HG02840 (cell line): ENCODE measurements around the gene PSMG4.

Source experiments
- ATAC-seq: cut with Tn5 transposase; IDR thresholded peaks from one replicate; pipeline ENCODE4 v1.9.1; 2021; ENCODE audit warnings: mild to moderate bottlenecking, moderate library complexity, moderate number of reproducible peaks; ENCODE audit not compliant: unreplicated experiment, low FRiP score

PSMG4 gene, protein sequence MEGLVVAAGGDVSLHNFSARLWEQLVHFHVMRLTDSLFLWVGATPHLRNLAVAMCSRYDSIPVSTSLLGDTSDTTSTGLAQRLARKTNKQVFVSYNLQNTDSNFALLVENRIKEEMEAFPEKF

DNA sequence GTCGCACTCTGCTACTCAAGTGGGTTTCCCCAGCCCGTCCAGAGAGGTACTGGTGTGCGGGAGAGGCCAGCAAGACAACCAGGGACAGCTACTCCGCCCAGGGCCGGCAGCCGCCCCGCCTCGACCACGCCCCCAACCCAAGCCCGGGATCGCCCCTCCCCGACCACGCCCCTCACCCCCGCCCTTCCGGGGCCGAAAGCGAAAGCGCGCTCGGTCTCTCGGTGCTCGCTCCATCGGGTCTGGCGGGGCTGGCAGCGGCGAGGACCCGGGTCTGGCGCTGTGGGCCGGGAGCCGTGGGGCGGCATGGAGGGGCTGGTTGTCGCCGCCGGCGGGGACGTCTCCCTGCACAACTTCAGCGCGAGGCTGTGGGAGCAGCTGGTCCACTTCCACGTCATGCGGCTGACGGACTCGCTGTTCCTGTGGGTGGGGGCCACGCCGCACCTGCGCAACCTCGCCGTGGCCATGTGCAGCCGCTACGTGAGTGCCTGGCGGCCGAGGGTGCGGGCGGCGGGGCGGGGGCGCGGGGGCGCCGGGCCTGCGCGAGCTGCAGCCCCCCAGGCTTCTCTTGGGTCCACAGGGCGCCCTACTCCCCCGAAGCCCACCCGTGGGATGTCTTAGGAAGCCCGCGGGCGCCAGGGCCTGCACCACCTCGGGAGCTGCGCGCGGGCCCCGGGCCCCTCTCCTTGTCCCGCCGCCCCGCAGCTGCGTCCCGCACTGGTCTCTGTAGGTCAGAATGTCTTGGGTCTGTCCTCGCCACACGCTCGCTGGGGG is at the start of gene PSMG4:
Gene PSMG4 (plus strand): TSS at position 228 of the 771 bp plus-strand sequence. CDS start 76 bp downstream, at position 304.
- ATAC-seq: peak; percentile 65

DNA sequence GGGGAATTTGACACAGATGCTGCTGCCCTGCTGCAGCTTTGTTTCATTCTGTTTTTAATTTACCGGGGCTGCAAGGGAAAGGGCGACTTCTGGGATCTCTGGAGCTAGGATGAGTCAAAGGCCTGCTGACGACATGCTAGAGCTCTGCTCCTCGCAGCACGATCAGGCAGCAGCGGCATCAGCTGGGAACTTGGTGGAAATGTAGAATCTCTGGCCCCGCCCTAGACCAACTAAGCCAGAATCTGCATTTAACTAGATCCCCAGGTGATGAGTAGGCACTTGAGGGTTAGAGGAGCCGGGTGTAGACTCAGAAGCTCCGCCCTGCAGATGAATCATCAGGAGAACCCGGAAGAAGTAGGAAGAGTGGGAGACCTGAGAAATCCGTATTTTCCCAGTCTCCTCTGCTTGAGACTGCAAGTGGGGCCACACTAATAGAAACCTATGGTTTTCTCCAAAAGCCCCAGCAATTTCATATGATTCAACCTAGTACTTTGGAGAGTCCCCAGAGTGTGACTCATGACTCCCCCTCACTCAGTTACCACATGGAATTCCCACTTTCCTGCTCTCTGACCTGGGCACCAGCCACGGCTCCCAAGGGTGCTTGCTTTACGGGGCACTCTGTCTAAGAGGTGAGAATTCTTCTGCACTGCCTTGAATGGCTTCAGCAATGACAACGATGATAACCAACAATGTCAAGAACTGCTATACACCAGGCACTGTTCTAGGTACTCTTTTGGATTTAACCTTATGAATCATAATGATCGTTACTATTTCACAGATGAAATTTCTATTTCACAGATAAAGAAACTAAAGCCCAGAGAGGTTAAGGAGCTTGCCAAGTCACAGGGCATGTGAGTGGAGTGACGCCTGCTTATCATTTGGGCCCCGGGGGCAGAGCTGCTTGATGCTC is 49.4 kb upstream of the PSMG4 start:
- ATAC-seq: peak; percentile 51

DNA sequence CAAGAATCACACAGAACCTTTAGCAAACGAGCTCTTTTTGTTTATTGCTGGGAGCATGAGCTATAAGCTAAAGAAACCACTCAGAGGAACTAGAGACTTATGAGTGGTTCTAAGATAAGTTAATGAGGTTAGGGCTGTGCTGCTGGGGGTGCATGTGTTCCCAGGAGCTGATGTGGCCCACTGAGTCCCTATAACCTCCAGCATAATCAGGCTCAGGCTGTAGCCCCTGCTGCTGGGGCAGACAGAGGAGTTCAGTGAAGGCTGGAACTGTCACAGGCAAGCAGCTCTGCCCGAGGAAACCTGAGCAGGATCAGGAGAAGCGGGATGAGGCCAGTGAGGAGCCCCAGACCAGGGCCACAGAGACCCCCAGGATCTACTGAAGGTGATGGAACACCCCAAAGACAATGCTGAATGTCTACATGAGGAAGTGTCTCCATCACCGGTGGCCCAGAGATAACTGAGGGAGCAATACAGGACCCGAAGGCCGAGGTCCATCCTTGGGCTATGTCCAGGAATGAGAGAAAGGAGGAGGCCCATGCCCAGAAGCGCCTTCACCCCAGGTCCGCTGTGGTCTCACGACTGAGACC is 48.6 kb upstream of the PSMG4 start:
- no peak for ATAC-seq

DNA sequence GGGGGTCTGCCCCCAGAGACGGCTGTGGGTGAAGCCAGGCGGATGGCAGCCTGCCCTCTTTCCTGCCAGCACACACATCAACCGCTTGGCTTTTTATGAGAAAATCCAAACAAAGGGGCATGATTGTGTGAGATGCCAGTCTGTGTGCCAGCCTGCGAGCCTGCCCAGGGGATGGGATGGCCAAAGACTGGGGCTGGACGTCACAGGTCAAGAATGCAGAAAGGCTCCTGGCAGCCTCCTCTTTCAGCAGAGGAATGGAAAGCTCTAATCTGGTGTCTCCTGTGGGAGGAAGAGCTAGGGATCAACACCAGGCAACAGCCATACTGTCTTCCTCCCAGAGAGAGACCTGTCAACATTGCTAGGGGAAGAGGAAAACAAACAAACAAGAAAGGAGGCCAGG is 47.1 kb upstream of the PSMG4 start:
- no peak for ATAC-seq

DNA sequence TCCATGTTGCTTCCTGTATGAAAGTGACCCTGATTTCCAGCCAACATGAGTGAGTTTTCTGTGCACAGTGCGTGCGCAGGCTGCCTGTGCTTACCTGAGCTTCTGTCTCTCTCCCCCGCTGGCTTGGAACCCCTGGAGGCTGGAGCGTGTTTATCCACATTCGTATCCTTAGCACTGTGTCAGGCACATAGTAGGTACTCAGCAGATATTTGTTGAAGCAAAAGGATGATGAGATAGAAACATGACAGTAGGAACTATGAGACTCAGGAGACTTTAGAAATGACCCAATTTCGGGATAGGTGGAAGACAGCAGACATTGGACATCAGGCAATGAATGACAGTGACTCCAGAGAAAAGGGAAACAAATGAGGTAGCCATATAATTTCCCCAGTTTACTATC is 46.5 kb upstream of the PSMG4 start:
- ATAC-seq: no peak

DNA sequence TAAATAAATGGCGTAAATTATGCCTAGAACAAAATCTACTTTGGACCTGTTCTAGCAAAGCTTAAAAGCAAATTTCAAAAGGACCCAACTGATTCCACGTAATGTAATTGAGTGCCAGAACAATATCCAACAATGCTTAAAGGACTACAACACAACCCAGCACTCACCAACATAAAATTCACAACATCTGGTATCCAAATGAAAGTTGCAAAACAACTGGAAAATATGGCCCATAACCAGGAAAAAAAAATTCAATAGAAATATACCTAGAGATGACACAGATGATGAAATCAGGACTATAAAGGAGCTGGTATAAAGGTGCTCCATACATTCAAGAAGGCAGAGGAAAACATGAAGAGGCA is 45.4 kb upstream of the PSMG4 start:
- no peak for ATAC-seq

DNA sequence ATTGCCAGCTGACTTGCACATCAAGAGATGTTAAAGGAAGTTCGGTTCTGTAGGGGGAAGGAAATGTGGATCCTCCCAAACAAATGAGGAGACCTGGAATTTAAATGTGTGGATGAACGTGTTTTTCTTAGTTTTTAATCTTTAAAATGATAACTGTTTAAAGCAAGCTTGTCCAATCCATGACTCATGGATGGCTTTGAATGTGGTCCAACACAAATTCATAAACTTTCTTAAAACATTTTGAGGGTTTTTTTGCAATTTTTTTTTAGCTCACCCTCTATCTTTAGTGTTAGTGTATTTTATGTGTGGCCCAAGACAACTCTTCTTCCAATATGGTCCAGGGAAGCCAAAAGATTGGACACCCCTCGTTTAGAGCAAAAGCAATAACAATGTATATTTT is 43.8 kb upstream of the PSMG4 start:
- no peak for ATAC-seq

DNA sequence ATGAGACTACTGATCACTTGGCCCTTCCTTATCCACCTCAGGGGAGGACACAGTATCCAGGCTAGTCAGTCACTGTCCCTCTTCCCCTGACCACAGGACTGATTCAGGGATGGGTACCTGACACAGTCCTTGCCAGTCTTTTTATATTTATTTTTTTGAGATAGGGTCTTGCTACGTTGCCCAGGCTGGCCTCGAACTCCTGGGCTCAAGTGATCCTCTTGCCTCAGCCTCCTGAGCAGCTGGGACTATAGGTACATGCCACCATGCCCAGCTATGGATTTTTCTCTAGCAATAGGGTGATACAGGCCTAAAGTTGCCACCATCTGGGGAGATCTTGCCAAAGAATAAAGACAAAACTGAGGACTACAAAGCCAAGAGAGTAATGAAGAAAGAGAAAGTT is 41.5 kb upstream of the PSMG4 start:
- ATAC-seq: no peak

DNA sequence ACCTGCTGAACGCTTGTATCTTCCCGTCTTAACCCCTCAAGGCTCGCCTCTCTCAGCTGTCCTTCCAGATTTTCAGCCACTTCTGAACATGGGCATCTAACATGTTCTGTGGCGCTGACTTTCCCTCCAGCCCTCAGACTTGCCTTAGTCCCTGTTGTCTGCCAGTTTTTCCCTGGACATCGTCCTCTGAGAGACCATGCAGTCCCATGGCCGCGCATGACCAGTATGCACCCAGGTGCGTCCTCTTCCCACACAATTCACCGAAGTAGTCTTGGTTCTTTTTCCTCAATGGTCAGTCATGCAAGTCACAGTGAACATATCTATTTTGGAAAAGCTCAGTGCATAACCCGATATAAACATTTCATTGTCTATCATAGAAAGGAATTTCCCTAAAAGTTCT is 40.5 kb upstream of the PSMG4 start:
- no peak for ATAC-seq

DNA sequence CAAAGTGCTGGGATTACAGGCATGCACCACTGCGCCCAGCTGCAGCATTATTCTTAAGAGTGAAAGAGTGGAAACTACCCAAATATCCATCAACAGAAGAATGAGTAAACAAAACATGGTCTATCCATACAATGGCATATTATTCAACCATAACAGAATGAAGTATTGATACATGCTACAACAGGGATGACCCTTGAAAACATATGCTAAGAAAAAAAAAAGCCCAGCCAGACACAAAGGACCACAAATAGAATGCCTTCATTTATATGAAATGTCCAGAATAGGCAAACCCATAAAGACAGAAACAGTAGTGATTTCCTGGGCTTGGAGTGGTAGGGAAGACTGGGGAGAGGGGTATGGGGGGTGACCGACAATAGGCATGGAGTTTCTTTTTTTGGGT is 38.4 kb upstream of the PSMG4 start:
- ATAC-seq: no peak

DNA sequence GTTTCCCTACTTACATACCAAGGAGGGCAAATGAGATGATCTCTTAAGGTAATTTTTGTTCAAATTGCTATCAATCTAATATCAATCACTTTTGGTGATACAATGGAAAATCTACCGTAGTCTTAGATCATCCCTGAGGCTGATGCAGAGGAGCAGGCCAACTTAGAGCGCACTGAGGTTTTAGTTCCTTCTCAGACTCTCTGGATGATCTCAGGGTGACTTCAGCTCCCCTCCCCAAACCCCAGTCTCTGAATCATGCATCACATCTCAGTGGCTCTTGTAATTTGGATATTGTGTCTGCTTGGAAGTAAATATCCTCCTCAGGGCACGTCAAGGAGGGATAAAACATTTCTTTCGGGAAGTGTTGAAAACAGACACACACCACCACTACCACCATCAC is 37.2 kb upstream of the PSMG4 start:
- ATAC-seq: no peak

DNA sequence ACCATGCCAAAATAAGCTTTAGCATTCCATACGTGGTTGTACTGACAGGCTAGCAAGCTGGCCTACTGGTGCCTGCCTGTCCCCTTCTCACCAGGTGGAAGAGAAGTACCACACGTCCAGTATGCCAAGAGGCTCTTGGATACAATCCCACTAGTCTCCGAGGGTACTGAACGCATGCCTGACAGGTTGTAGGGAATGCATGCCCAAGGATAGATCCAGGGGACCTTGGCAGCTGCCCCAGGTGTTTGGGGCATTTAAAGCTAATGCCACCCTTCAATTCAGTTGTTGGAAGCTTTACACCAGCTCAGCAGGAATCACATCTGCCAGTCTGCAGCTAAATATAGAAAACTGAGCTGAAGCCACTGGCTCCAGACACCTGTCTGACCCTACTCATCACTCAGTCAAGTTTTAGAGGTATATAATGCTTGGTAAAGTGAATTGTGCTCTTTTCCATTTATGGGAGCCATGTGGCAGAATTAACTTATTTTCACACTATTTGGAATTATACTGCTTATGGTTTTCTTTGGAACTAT is 36.2 kb upstream of the PSMG4 start:
- no peak for ATAC-seq

DNA sequence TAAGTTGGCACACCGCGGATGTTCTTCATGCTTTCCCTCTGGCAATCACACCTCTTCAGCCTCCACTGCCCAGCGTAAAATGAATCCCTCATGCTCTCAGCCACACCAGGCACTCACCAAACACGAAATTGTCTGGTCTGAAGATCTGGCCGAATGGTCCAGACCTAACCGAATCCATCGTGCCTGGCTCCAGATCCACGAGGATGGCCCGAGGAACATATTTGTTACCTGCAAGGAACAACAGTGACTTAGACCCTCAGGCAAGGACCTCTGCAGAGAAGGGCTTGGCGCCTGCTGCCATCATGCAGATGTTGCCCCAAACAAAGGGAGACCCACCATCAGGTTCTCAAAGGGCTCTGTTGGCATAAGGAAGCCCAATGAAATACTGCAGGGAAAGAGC is 32.7 kb upstream of the PSMG4 start:
- no peak for ATAC-seq

DNA sequence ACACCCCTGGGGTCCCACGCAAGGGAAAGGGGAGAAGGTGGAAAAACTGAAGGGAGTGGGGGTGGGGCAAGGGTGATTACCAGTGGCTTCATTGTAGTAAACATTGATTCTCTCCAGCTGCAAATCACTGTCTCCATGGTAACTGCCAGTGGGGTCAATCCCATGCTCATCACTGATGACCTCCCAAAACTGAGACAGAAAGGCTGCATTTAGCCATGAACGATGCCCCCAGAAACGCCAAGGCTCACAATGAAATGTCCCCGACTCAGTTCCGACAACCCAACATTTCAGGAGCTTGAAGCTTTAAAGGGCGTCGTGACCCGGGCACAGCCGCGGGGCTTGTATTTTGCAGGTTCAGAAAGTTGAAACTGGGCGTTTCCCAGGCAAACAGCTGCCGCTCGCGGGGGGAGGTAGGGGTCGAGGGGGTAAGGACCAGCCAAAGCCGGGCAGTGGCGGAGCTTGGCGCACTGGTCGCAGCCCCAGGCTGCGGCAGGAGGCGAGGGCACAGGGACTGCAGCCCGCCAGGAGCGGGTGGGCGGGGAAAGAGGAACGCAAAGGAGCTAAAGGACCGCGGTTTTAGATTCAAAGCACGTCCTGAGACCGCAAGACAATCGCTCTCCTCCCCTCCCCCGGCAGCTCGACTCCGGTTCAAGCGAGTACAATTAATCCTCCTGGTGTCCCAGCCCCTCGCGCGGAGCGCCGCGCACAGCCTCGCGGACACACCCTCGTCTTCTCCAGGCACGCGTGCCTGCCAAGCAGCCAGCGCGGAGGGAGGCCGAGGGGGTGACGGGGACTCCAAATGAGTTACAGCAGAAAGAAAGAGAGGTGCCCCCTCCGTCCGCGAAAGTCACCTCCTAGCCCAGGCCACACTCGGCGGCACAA is 32.0 kb upstream of the PSMG4 start:
- no peak for ATAC-seq

DNA sequence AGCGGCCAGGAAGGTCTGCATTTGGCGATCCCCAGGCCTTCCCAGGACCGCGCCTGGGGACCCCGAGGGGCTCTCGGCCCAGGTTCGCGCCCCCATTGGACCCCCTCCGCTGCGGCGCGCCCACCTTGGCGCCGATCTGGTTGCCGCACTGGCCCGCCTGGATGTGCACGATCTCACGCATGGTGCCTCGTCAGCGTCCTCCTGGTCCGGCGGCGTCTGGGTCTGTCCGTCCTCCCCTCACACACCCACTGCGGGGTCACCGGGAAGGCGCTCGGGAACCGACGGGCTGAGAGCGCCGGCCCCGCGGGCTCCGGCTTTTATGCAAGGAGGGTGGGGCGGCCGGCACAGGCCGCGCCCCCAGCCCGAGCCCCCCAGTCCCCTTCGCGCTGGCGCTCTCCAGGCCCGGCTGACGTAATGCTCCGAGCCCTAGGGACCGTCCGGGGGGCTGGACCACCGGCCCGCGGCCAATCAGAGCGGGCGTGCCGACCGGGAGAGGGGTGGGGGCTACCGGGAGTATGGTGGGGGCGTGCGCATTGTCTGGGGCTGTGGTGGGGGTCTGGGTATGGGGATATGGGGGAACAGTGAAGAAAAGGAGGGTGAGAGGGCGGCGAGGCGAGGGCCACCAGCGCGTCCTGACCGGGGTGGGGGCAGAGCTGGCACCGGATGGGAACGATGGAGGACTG is 31.2 kb upstream of the PSMG4 start, which contains the start of gene TUBB2B:
Gene TUBB2B (minus strand): TSS at position 291 of the 683 bp plus-strand sequence. CDS start 110 bp downstream, at position 181.
- no peak for ATAC-seq

DNA sequence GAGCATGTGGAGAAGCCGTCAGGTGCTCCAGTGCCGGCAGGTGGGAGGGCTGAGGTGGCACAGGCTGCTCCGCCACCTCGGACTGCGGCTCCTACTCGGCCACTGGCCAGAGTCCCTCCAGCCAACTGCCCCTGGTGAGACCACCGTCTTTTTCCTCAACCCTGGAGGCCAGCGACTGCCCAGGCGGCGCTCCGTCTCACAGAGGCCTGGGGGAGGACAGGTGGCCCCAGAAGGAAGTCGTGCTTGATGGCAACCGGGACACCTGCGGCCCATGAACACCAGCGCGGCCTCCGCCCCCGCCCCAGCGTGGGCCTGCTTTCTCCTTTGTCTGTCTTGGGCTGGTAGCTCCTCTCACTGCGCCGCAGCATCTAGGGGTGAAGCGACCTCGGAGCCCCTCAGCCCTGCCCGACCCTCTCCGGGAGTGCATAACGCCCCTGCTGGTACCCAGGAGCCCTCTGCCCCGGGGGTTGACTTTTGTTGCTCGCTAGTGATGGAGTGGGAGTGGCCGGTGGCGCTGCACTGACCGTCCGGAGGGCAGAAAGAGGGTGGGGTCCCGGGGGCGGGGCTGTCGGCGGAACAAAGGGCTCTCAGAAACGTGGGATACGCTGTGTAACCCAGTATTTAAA is 30.6 kb upstream of the PSMG4 start:
- ATAC-seq: no peak

DNA sequence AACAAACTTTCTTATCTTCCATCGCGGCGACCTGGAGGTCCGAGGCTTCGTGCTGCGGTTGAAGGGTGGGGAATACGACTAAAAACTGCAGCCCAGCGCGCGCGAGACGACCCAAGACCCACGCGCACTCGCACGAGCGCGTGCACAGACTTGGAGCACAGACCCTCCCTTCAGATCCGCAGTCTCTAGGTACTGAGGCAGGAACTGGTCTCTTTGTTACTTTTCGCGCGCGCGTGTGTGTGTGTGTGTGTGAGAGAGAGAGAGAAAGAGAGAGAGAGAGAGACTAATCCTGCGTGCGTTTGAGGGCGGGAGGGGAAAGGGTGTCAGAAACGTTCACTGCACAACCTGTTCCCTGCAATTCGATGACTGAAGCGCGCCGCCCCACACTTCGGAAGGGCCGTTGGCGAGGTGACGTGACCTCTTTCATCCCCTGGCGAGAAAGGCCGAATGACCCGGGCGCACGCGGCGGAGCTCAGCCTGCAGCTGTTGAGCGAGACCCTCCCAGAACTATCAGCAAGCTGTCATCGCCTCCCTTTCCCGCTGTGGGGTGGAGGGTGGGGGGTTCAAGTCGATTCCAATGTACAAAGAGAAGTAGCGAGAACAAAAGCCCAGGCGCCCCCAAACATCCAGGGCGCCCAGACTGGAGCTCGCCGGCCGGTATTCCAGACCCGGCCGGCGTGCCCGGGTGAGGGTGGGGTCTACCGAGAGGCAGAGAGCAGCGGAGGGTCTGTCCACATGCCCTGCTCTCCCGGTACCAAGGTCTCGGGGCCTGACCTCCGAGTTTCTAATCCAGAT is 29.8 kb upstream of the PSMG4 start:
- ATAC-seq: no peak
